Measurements from ENCODE around the gene MTCL1. TPM values are rescaled to one million over a fixed set of nuclear protein-coding genes. Genes with fewer than 3 reads are reported as not detected.
A peak's percentile ranks its signal among the peaks of the same experiment; 100 is the strongest.

Gene MTCL1
- total RNA-seq, 1 experiment from 2014 or later: 11.6 TPM

DNA sequence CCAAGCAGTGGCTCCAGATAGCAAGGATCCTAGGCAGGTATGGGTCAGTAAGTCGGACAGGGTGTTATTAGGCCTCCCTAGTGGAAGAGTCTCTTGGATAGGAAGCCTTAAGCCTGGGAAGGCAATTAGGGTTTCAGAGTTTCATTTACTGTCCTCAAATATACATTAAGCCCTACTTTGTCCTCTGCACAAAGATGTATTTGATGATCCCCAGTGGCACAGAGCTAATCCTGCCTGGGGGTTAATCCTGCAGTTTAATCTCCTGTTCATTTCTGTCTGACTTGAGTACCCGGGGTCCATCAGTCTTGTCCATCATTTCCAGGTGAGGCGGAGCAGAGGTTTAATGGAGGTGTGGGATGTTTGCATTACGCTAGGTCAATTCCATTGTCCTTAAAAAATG, 62.0 kb downstream of the MTCL1 start:
- BruUV-seq (replicated peaks): no TSS peak
- H3K36me3 Mint-ChIP-seq (ENCODE audit: insufficient read depth, unreplicated experiment): peaks cover 10% of the 10 kb centered on the region
- no peaks in the 10 kb centered on the region for H3K4me1 Mint-ChIP-seq (ENCODE audit: insufficient read depth, unreplicated experiment)
- no peak overlapping the region for H3K4me3 Mint-ChIP-seq (ENCODE audit: unreplicated experiment)
- POLR2A ChIA-PET: no interaction called here
- CTCF ChIA-PET: interaction anchor here (0.6 kb wide), 1 partner anchor 214 kb away, joined by 3 read pairs; no protein-coding TSS in a partner anchor
- peaks cover 5% of the 10 kb centered on the region for H3K9me3 Mint-ChIP-seq (ENCODE audit: unreplicated experiment)
- no peaks in the 10 kb centered on the region for H3K27me3 Mint-ChIP-seq (ENCODE audit: insufficient read depth, unreplicated experiment)
- H3K27ac Mint-ChIP-seq (ENCODE audit: low read depth, unreplicated experiment): no peak overlapping the region
- no peak for DNase-seq (ENCODE audit: unreplicated experiment)
- TF ChIP-seq, protein P1, sequence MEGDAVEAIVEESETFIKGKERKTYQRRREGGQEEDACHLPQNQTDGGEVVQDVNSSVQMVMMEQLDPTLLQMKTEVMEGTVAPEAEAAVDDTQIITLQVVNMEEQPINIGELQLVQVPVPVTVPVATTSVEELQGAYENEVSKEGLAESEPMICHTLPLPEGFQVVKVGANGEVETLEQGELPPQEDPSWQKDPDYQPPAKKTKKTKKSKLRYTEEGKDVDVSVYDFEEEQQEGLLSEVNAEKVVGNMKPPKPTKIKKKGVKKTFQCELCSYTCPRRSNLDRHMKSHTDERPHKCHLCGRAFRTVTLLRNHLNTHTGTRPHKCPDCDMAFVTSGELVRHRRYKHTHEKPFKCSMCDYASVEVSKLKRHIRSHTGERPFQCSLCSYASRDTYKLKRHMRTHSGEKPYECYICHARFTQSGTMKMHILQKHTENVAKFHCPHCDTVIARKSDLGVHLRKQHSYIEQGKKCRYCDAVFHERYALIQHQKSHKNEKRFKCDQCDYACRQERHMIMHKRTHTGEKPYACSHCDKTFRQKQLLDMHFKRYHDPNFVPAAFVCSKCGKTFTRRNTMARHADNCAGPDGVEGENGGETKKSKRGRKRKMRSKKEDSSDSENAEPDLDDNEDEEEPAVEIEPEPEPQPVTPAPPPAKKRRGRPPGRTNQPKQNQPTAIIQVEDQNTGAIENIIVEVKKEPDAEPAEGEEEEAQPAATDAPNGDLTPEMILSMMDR (IDR thresholded peaks at IDR 0.05; ENCODE audit: unreplicated experiment): no peak
- intact Hi-C loops (cut with micrococcal nuclease): no loop called here

GRCh38 chr18:8769509-8770095, 64.2 kb downstream of the MTCL1 start:
- H3K4me3 Mint-ChIP-seq (ENCODE audit: unreplicated experiment): no peak overlapping the region
- no TSS peak for BruUV-seq (replicated peaks)
- ChIA-PET CTCF (interaction anchor here (1.1 kb wide), 1 partner anchor 29 kb away, joined by 3 read pairs; no protein-coding TSS in a partner anchor), POLR2A (no interaction called here)
- H3K36me3 Mint-ChIP-seq (ENCODE audit: insufficient read depth, unreplicated experiment): no peaks in the 10 kb centered on the region
- intact Hi-C loops (cut with micrococcal nuclease): no loop called here
- TF ChIP-seq, protein P1 (IDR thresholded peaks at IDR 0.05; ENCODE audit: unreplicated experiment): no peak
- no peaks in the 10 kb centered on the region for H3K4me1 Mint-ChIP-seq (ENCODE audit: insufficient read depth, unreplicated experiment)
- no peak overlapping the region for H3K27ac Mint-ChIP-seq (ENCODE audit: low read depth, unreplicated experiment)
- no peak for DNase-seq (ENCODE audit: unreplicated experiment)
- no peaks in the 10 kb centered on the region for H3K27me3 Mint-ChIP-seq (ENCODE audit: insufficient read depth, unreplicated experiment)
- H3K9me3 Mint-ChIP-seq (ENCODE audit: unreplicated experiment): no peaks in the 10 kb centered on the region

DNA sequence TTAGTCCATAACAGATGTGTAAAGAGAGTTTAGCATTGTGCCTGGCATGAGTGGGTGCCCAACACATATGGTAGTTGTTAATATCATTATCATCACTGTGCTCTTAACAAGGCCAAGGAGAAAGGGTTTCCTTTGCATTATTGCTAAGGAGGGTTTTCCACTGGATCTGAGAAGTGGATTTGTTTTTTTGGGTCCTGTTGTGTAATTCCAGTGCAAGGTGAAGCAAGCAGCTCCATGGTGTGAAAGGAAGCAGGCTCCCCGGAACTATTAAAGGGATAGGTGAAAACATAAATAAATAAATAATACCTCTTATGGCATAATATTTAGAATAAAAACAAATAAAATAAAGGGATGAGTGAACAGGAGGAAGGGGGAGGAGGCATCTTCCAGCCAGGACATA, 65.3 kb downstream of the MTCL1 start:
- Mint-ChIP-seq H3K27me3 (ENCODE audit: insufficient read depth, unreplicated experiment) (no peaks in the 10 kb centered on the region), H3K36me3 (ENCODE audit: insufficient read depth, unreplicated experiment) (no peaks in the 10 kb centered on the region), H3K4me1 (ENCODE audit: insufficient read depth, unreplicated experiment) (no peaks in the 10 kb centered on the region), H3K27ac (ENCODE audit: low read depth, unreplicated experiment) (no peak overlapping the region), H3K4me3 (ENCODE audit: unreplicated experiment) (no peak overlapping the region), H3K9me3 (ENCODE audit: unreplicated experiment) (no peaks in the 10 kb centered on the region)
- TF ChIP-seq, protein P1 (IDR thresholded peaks at IDR 0.05; ENCODE audit: unreplicated experiment): no peak
- ChIA-PET CTCF (interaction anchor here (1.1 kb wide), 1 partner anchor 28 kb away, joined by 3 read pairs; no protein-coding TSS in a partner anchor), POLR2A (no interaction called here)
- intact Hi-C loops (cut with micrococcal nuclease): no loop called here
- peak; percentile 8 for DNase-seq (ENCODE audit: unreplicated experiment)
- BruUV-seq (replicated peaks): no TSS peak

DNA sequence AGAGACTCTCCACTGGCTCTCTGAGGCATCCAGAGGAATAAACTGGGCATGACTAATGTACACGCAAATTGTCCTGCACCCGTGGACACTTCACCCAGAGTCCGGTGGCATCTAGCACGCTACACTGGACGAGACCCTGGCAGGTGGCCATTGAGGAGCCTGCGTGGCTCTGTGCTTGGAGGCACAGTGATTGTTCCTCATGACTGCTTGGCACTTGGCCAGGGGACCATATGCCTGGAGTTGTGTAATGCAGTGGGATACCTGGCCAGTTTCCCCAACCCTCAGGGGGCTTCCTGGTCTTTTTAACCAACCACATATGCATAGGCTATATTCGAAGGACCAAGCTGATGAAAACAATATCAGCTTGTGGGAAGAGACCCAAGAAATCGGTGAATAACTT, 66.6 kb downstream of the MTCL1 start:
- CTCF ChIA-PET: no interaction called here
- Mint-ChIP-seq H3K27ac (ENCODE audit: low read depth, unreplicated experiment) (no peak overlapping the region), H3K27me3 (ENCODE audit: insufficient read depth, unreplicated experiment) (no peaks in the 10 kb centered on the region), H3K36me3 (ENCODE audit: insufficient read depth, unreplicated experiment) (no peaks in the 10 kb centered on the region), H3K9me3 (ENCODE audit: unreplicated experiment) (no peaks in the 10 kb centered on the region), H3K4me3 (ENCODE audit: unreplicated experiment) (no peak overlapping the region), H3K4me1 (ENCODE audit: insufficient read depth, unreplicated experiment) (no peaks in the 10 kb centered on the region)
- DNase-seq (ENCODE audit: unreplicated experiment): peak; percentile 56
- BruUV-seq (replicated peaks): no TSS peak
- TF ChIP-seq, protein P1 (IDR thresholded peaks at IDR 0.05; ENCODE audit: unreplicated experiment): no peak
- intact Hi-C loops (cut with micrococcal nuclease): no loop called here
- POLR2A ChIA-PET: no interaction called here
